Duodenal mucosa (tissue), 2 donors: ENCODE data around the gene LSMEM2.

ENCODE experiments used
- H3K27ac ChIP-seq: one replicate; pipeline ENCODE4 v1.7.0; 2013; ENCODE audit warnings: low read depth, low read length
- H3K27me3 ChIP-seq, 2 donors: one replicate each; pipeline ENCODE4 v1.7.0; 2013; ENCODE audit warnings: low read length in 2 of 2, control low read depth in 1 of 2; ENCODE audit not compliant: insufficient read depth in 2 of 2, control insufficient read depth in 1 of 2
- H3K36me3 ChIP-seq, 2 donors: one replicate each; pipeline ENCODE4 v1.7.0; 2013; ENCODE audit warnings: low read length in 2 of 2, control low read depth in 1 of 2; ENCODE audit not compliant: insufficient read depth in 2 of 2, control insufficient read depth in 1 of 2
- H3K4me1 ChIP-seq, 2 donors: one replicate each; pipeline ENCODE4 v1.7.0; 2013; ENCODE audit warnings: low read length in 2 of 2, control low read depth in 1 of 2; ENCODE audit not compliant: insufficient read depth in 2 of 2, control insufficient read depth in 1 of 2
- H3K4me3 ChIP-seq, 2 donors: one replicate each; pipeline ENCODE4 v1.7.0; 2013; ENCODE audit warnings: low read length in 2 of 2, low read depth in 1 of 2
- H3K9ac ChIP-seq, 2 donors: one replicate each; pipeline ENCODE4 v1.7.0; 2013; ENCODE audit warnings: low read length in 2 of 2, low read depth in 1 of 2
- H3K9me3 ChIP-seq, 2 donors: one replicate each; pipeline ENCODE4 v1.7.0; 2013; ENCODE audit warnings: low read length in 2 of 2, control low read depth in 1 of 2; ENCODE audit not compliant: control insufficient read depth in 1 of 2

LSMEM2 gene

GRCh38 chr3:50321336-50322114 lies 42.6 kb downstream of the LSMEM2 start:
- Histone ChIP-seq H3K36me3 (peaks cover 11 to 32% of the 10 kb centered on the region in 2 donors), H3K9me3 (no peaks in the 10 kb centered on the region), H3K4me3 (peak overlapping the region; percentile 83 to 94), H3K27ac (peak overlapping the region; percentile 93), H3K4me1 (peaks cover 63 to 76% of the 10 kb centered on the region in 2 donors), H3K27me3 (no peaks in the 10 kb centered on the region), H3K9ac (peak overlapping the region; percentile 85 to 93)

DNA sequence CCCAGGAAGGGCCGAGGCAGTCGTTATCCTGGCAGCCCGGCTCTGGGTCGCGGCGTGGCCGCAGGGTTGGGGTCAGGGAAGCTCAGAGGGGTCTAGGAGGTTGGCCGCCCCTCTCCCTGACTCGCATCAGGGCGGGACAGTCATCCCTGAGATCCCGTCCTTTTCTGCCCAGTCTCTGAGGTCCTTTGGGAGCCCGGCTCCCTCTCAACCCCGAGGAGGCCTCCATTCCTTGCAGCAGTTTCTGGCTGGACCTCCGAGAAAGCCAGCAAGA lies 43.2 kb downstream of the LSMEM2 start:
- Histone ChIP-seq H3K27ac (peak overlapping the region; percentile 93), H3K36me3 (peaks cover 11 to 31% of the 10 kb centered on the region in 2 donors), H3K9ac (peak overlapping the region; percentile 43 to 93), H3K4me3 (peak overlapping the region; percentile 83 to 94), H3K4me1 (peaks cover 60 to 74% of the 10 kb centered on the region in 2 donors), H3K9me3 (no peaks in the 10 kb centered on the region), H3K27me3 (no peaks in the 10 kb centered on the region)

DNA sequence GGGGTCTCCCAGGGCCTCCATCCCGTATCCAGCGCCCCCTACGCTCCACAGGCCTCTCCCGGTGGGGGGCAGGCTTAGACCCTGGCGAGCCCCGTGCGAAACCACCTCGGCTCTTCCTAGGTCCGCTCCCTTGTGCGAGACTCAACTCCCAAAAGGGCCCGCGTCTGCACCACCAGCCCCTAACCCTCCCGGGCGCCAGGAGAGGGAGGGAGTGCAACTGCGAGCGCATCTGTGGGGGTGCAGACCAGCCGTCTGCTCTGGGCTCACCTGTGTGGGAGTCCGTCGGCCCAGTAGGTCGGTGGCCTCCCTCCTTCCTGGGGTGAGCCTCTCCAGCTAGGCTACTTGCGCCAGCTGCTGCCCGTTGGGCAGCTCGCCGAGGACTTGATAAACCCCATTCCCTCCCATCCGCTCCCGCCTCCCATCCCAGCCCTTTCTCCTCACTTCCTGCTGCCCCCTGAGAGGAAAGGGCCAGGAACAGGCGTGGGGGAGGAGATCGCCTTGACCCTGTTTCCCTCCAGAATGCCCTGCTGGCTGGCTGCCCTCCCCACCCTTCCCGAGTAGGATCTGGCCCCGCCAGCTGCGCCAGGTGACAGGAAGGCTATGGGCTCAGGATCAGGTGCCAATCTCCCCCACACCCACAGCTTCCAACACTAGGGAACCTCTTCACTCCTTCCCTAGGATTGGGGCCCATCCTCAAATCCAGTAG lies 43.7 kb downstream of the LSMEM2 start, which contains the start of gene HYAL2:
TSS of gene HYAL2 (minus strand) at position 360 of the 706 bp plus-strand sequence. CDS start 2,256 bp downstream, outside the sequence.
- Histone ChIP-seq H3K27ac (peak within 1 kb of the TSS; percentile 93), H3K27me3 (no peaks in the 10 kb centered on the region), H3K9ac (peak within 1 kb of the TSS; percentile 85 to 93), H3K4me1 (peaks cover 60 to 74% of the 10 kb centered on the region in 2 donors), H3K36me3 (peaks cover 11 to 29% of the 10 kb centered on the region in 2 donors), H3K9me3 (no peaks in the 10 kb centered on the region), H3K4me3 (peak within 1 kb of the TSS; percentile 83 to 94)

GRCh38 chr3:50323092-50323600 lies 44.3 kb downstream of the LSMEM2 start:
- H3K4me3 ChIP-seq = peak overlapping the region in 1 of 2 donors; percentile 83
- H3K4me1 ChIP-seq = peaks cover 54 to 71% of the 10 kb centered on the region in 2 donors
- H3K36me3 ChIP-seq = peaks cover 10 to 26% of the 10 kb centered on the region in 2 donors
- H3K9ac ChIP-seq = peak overlapping the region; percentile 43 to 93
- no peaks in the 10 kb centered on the region for H3K9me3 ChIP-seq
- H3K27me3 ChIP-seq = no peaks in the 10 kb centered on the region
- H3K27ac ChIP-seq = peak overlapping the region; percentile 93

DNA sequence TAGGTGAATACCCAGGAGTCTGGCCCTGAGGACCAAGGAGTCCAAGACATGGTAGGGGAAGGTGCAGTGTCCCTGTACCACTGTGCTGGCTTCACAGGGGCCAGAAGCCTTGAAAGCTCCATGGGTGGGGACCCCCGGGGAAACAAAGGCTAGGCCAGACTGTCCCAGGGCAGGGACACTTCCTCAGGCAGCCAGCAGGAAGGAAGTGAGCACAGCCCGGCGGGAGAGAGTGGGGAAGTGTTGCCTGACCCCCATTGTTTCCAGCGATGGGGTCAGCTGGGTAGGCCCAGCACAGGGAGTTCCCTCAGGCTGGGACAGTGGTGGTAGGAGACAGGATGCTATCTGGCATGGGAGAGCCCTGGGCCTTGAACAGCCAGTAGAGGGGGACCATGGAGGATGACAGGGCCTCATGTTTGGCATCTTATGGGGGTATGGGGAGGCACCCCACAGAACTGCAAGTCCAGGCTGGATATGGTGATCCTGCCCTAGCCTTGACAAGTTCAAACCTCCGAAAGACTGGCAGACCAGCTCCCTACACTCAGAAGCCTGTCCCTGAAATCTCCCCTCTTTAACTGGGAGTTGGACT lies 44.8 kb downstream of the LSMEM2 start:
- H3K36me3 ChIP-seq = peaks cover 5 to 20% of the 10 kb centered on the region in 2 donors
- H3K4me1 ChIP-seq = peaks cover 49 to 71% of the 10 kb centered on the region in 2 donors
- no peaks in the 10 kb centered on the region for H3K27me3 ChIP-seq
- no peak overlapping the region for H3K4me3 ChIP-seq
- H3K27ac ChIP-seq = peak overlapping the region; percentile 66
- H3K9me3 ChIP-seq = no peaks in the 10 kb centered on the region
- H3K9ac ChIP-seq = no peak overlapping the region

- no peaks in the 10 kb centered on the region for H3K9me3 ChIP-seq
- H3K27me3 ChIP-seq = no peaks in the 10 kb centered on the region
- H3K9ac ChIP-seq = peak overlapping the region; percentile 26 to 38
- H3K27ac ChIP-seq = no peak overlapping the region
- peaks cover 3 to 18% of the 10 kb centered on the region in 2 donors for H3K36me3 ChIP-seq
- H3K4me1 ChIP-seq = peaks cover 40 to 64% of the 10 kb centered on the region in 2 donors
- H3K4me3 ChIP-seq = no peak overlapping the region
These were observed 45.6 kb downstream of the LSMEM2 start for GRCh38 chr3:50324351-50325112.

GRCh38 chr3:50325113-50325480 lies 46.2 kb downstream of the LSMEM2 start:
- Histone ChIP-seq H3K4me3 (no peak overlapping the region), H3K9ac (no peak overlapping the region), H3K4me1 (peaks cover 35 to 58% of the 10 kb centered on the region in 2 donors), H3K9me3 (no peaks in the 10 kb centered on the region), H3K27me3 (no peaks in the 10 kb centered on the region), H3K27ac (no peak overlapping the region), H3K36me3 (peaks cover 9 to 21% of the 10 kb centered on the region in 2 donors)

DNA sequence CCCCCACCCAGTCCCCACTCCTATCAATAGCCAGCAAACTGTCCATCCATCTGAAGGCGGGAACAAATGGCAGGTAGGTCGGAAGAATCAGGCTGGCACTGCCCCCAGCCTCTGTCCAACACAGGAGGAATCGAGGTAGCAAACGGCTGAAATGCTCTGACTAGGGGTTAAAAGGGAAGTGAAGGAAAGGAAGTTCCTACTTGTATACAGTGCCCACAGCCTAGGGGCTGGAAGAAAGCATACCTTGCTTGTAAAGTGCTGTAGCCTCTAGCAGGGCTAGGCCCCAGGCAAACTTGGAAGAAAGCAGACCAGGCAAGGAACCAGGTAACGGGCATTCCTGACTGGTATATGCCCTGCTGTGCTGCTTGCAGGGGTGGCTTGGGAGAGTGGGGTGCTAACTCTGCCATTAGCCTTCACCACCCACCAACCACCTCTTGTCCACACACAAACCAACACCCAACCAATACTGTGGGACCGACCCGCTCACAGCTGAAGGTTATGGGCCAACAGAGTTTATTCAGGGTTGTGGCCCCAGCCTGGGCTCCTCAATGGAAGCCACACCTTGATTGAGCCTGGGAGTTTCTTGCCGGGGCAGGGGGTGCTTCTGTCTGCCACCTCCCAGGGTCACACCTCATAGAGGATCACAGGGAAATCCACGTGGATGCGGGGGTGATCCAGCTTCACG lies 46.8 kb downstream of the LSMEM2 start:
- no peak overlapping the region for H3K27ac ChIP-seq
- H3K9me3 ChIP-seq = no peaks in the 10 kb centered on the region

GRCh38 chr3:50326182-50326541 lies 47.3 kb downstream of the LSMEM2 start:
- H3K9ac ChIP-seq = no peak overlapping the region
- no peaks in the 10 kb centered on the region for H3K9me3 ChIP-seq
- H3K27me3 ChIP-seq = no peaks in the 10 kb centered on the region
- H3K36me3 ChIP-seq = peaks cover 19 to 32% of the 10 kb centered on the region in 2 donors
- no peak overlapping the region for H3K27ac ChIP-seq
- no peak overlapping the region for H3K4me3 ChIP-seq
- peaks cover 29 to 52% of the 10 kb centered on the region in 2 donors for H3K4me1 ChIP-seq

More for the DNA sequence above, 46.8 kb downstream of the LSMEM2 start:
- H3K27me3 ChIP-seq = no peaks in the 10 kb centered on the region
- H3K9ac ChIP-seq = no peak overlapping the region
- H3K36me3 ChIP-seq = peaks cover 14 to 27% of the 10 kb centered on the region in 2 donors
- H3K4me1 ChIP-seq = peaks cover 29 to 53% of the 10 kb centered on the region in 2 donors
- no peak overlapping the region for H3K4me3 ChIP-seq
